Osteoblast (primary cell): Measurements from ENCODE around the gene PCARE. TPM values are rescaled to one million over a fixed set of nuclear protein-coding genes. Genes with fewer than 3 reads are reported as not detected.
A peak's percentile ranks its signal among the peaks of the same experiment; 100 is the strongest.

Experiments used
- DNase-seq: peaks from one replicate; pipeline ENCODE4 v3.0.0; 2011; ENCODE audit warnings: low spot score, mixed read lengths; ENCODE audit not compliant: insufficient read length; ENCODE audit errors: missing footprints
- H2AFZ ChIP-seq: 2 replicates; pipeline ENCODE4 v1.6.0; 2011; ENCODE audit warnings: mild to moderate bottlenecking, low read length
- H3K27ac ChIP-seq: 2 replicates; pipeline ENCODE4 v1.5.1; 2011; ENCODE audit warnings: mild to moderate bottlenecking, low read depth, low read length, moderate library complexity
- H3K27me3 ChIP-seq: 2 replicates; pipeline ENCODE4 v1.6.0; 2012; ENCODE audit warnings: mild to moderate bottlenecking, control low read depth, inconsistent platforms, low read length, moderate library complexity; ENCODE audit not compliant: insufficient read depth
- H3K36me3 ChIP-seq: 2 replicates; pipeline ENCODE4 v1.5.1; 2011; ENCODE audit warnings: mild to moderate bottlenecking, low read length, control low read depth, moderate library complexity; ENCODE audit not compliant: insufficient read depth
- H3K4me1 ChIP-seq: 2 replicates; pipeline ENCODE4 v1.5.1; 2011; ENCODE audit warnings: mild to moderate bottlenecking, low read length, control low read depth, moderate library complexity; ENCODE audit not compliant: insufficient read depth
- H3K4me2 ChIP-seq: 2 replicates; pipeline ENCODE4 v1.6.0; 2011; ENCODE audit warnings: mild to moderate bottlenecking, low read length; ENCODE audit not compliant: insufficient read depth
- H3K4me3 ChIP-seq: fragments of 200-600 bp; sonication (generic); 3 replicates; pipeline ENCODE4 v1.5.1; 2012; ENCODE audit warnings: mild to moderate bottlenecking, low read length, inconsistent platforms; ENCODE audit not compliant: insufficient read depth
- H3K79me2 ChIP-seq: 2 replicates; pipeline ENCODE4 v1.6.0; 2012; ENCODE audit warnings: mild to moderate bottlenecking, low read length, control low read depth, inconsistent platforms; ENCODE audit not compliant: insufficient read depth
- H3K9me3 ChIP-seq: 2 replicates; pipeline ENCODE4 v1.5.1; 2011; ENCODE audit warnings: low read depth, low read length, control low read depth
- H4K20me1 ChIP-seq: 2 replicates; pipeline ENCODE4 v1.6.0; 2012; ENCODE audit warnings: mild to moderate bottlenecking, low read length, control low read depth; ENCODE audit not compliant: insufficient read depth
- CTCF ChIP-seq: IDR thresholded peaks from 2 replicates; pipeline ENCODE4 v1.5.1; 2011; ENCODE audit warnings: mild to moderate bottlenecking, low read depth, low read length, moderate library complexity; ENCODE audit errors: extremely low read depth
- total RNA-seq: library from RNA; depleted of rRNA; stranded (reverse); fragments of >200 nt; gene quantifications from 2 replicates; pipeline ENCODE4 v1.2.3, GENCODE V29; 2012

The PCARE gene
- total RNA-seq, 1 donor: not detected

GRCh38 chr2:29033656-29034055, 40.7 kb downstream of the PCARE start:
- Histone ChIP-seq H3K79me2 (no peaks in the 10 kb centered on the region), H3K4me2 (no peak overlapping the region), H3K27ac (no peak overlapping the region), H2AFZ (no peak overlapping the region), H3K27me3 (peaks cover 6% of the 10 kb centered on the region), H3K4me3 (no peak overlapping the region), H3K4me1 (no peaks in the 10 kb centered on the region), H3K36me3 (no peaks in the 10 kb centered on the region), H3K9me3 (no peaks in the 10 kb centered on the region), H4K20me1 (no peaks in the 10 kb centered on the region)
- peak; percentile 87 for DNase-seq
- no peak for TF ChIP-seq CTCF

GRCh38 chr2:29033172-29033571, 41.2 kb downstream of the PCARE start:
- Histone ChIP-seq H3K4me2 (no peak overlapping the region), H3K27me3 (peaks cover 6% of the 10 kb centered on the region), H3K9me3 (no peaks in the 10 kb centered on the region), H4K20me1 (no peaks in the 10 kb centered on the region), H3K4me1 (no peaks in the 10 kb centered on the region), H3K4me3 (no peak overlapping the region), H3K79me2 (no peaks in the 10 kb centered on the region), H3K36me3 (no peaks in the 10 kb centered on the region), H3K27ac (no peak overlapping the region), H2AFZ (no peak overlapping the region)
- TF ChIP-seq CTCF: no peak
- DNase-seq: peak; percentile 45

GRCh38 chr2:29032189-29032588, 42.1 kb downstream of the PCARE start:
- Histone ChIP-seq H3K4me3 (no peak overlapping the region), H3K27me3 (peaks cover 6% of the 10 kb centered on the region), H3K4me1 (no peaks in the 10 kb centered on the region), H3K36me3 (no peaks in the 10 kb centered on the region), H2AFZ (no peak overlapping the region), H3K79me2 (no peaks in the 10 kb centered on the region), H3K4me2 (no peak overlapping the region), H3K27ac (no peak overlapping the region), H3K9me3 (no peaks in the 10 kb centered on the region), H4K20me1 (no peaks in the 10 kb centered on the region)
- peak; percentile 49 for DNase-seq
- no peak for TF ChIP-seq CTCF

GRCh38 chr2:29031046-29031445, 43.3 kb downstream of the PCARE start:
- TF ChIP-seq CTCF: no peak
- no peak overlapping the region for H2AFZ ChIP-seq
- H3K79me2 ChIP-seq: no peaks in the 10 kb centered on the region
- H3K27ac ChIP-seq: no peak overlapping the region
- H3K36me3 ChIP-seq: no peaks in the 10 kb centered on the region
- no peak overlapping the region for H3K4me2 ChIP-seq
- H3K4me1 ChIP-seq: no peaks in the 10 kb centered on the region
- no peak overlapping the region for H3K4me3 ChIP-seq
- H3K27me3 ChIP-seq: peaks cover 11% of the 10 kb centered on the region
- no peak for DNase-seq
- H3K9me3 ChIP-seq: no peaks in the 10 kb centered on the region
- H4K20me1 ChIP-seq: no peaks in the 10 kb centered on the region
